Urothelium cell line (cell line): ENCODE results near the gene AGK.

ENCODE experiments used
- DNase-seq: peaks from one replicate; pipeline ENCODE4 v3.0.0; 2011; ENCODE audit warnings: low spot score, mixed read lengths
- FAIRE-seq: peaks from 2 replicates; lab custom pipeline; 2011; peaks lifted over from hg19 to GRCh38; lab: Jason Lieb, UNC

AGK gene

DNA sequence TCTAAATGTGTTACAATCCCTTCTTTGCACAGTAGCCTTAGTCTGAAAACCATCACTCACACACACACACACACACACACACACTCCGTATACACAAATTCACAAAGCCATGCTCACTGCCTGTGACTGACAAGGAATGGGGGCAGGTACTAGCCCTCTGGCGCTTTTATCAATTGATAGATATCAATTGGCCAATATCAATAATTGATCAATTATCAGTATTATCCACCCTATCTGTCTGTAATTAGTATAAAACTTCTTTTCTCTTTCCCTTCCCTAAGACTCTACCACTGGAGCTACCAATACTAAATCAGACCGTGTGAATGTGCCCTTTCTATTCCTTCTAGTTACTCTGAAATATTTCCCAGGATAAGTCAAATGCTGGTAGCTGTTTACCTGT is 148.7 kb downstream of the AGK start:
- no peak for FAIRE-seq

DNA sequence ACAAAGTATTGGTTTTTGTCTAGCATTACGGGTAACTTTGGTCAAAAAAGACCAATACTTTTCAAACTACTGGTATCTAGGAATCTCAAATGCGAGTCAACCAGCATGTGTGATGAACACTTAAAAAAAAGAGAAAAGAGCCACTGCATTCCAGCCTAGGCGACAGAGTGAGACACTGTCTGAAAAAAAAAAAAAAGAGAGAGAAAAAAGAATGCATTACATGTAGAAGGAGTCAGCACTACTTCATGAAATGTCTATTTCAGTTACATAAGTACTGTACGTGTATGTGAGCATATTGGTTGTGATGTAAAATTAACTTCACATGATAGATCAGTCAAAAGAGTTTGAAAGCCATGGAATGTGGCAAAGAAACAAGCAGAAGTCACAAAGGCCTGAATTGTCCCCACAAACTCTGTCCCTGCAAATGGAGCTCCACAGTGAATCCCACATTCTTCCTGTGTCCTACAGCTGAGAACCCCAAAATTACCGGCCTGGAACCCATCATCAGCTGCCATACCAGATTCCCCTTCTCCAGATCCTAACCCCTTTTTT is 149.2 kb downstream of the AGK start:
- DNase-seq = no peak
- FAIRE-seq = no peak

More for the DNA sequence above, 148.7 kb downstream of the AGK start:
- DNase-seq = no peak

DNA sequence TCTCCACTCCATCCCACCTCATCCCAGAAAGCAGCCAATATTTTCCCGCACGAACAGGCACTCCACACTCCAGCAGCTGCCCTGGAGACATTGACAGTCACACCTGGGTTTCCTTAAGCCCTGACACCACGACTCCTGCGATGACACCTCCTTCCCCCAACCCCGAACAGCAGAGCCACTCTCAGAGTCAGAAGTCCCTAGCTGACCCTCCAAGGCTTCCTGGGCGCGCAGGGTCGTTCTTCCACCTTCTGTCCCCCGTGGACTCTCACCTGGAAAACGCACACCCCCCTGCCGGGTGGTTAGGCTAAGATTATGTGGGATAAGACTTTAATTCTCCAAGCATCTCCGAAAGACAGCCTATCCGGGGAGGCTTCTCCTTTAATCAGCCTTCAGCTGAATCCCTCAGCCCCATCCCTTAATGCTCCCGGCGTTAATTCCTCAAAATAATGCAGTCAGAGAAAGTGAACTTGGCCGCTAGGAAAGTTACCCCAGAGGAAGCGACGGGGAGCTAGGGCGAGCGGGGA is 149.7 kb downstream of the AGK start:
- FAIRE-seq (no peak), DNase-seq (no peak)

DNA sequence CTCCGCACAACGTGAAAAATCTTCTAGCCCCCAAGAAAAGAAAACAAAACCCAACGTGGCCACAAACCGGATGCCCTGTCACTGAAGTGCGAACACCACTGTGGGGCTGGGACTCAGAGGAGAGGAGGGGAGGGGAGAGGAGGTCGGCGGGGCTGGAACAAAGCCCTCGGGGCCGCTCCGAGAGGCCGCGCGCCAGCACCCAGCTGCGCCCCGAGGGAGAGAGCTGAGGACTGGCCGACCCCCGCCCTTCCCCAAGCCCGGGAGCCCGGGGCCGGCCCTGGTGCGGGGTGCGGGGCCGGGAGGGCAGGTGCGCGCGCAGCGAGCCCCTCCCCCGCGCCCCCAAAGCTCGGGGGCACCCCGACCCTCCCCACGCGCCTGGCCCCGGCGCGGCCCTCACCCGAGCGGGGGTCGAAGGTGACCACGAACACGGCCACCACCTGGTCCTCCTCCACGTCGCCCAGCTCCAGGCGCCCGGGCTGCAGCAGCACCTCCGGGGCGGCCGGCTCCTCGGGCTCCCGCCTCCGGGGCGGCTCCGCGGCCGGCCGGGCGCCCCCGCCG is 150.4 kb downstream of the AGK start:
- FAIRE-seq = no peak
- DNase-seq = peak; percentile 30

DNA sequence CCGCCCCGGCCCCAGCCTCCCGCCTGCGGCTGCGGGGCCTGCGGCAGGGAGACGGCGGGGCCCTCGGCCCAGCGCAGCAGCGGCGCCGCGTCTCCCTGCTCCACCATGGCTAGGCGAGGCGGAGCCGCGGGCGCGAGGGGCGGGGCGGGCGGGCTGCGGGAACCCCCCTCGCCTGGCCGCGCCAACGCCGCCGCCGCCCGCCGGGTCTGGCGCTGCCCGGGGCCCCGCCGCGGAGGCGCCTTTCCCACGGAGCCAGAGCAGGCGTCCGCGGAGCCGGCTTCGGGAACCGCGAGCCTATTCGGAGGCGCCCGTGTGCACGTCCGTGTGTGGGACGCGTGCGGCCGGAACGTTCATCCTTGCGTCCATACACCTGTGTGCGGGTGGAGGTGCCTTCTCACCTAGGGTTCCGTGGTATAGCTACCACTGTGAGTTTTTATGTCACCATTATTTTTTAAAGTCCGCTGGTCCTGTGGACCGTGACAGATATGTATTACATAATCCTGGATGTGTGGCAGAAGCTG is 150.9 kb downstream of the AGK start, which contains the start of gene DENND11:
Gene DENND11, minus strand, starts transcription at position 120 of the 521 bp plus-strand sequence. Its CDS starts 13 bp downstream, at position 107.
- DNase-seq = peak; percentile 70
- no peak for FAIRE-seq

DNA sequence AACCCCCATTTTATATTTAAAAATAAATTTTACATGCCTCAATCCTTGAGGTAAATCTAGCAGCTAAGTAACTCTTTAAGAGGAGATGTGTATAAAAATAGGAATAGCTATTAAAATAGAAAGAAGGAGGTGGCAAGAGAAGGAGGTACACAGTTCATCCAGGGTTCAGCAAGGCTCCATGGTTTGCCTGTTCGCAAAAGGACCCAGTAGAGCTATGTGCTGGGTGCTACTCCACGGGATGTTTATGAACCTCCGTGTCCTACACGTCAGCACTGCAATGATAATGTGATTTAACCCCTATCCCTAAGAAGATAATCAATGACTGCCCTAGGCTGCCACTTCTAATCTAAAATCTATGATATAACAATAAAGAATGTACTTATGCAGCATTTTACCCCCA is 151.7 kb downstream of the AGK start:
- DNase-seq (no peak), FAIRE-seq (no peak)

DNA sequence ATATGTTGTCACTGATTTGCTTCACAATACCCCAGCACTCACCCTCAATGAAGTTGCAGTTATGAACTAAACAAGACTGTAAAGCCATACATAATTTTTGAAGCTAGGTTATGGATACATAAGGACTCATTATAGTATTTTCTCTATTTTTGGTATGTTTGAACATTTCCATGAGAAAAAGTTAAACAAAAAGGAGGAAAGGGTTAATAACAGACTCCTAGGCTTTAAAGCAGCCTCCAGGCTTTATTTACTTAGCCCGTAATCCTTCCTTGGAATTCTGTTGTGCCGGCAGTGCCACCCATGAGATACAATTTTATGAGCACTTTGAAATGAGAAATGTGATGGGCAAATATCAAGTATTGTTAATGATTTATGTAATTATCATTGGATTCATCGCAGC is 152.9 kb downstream of the AGK start:
- no peak for DNase-seq

DNA sequence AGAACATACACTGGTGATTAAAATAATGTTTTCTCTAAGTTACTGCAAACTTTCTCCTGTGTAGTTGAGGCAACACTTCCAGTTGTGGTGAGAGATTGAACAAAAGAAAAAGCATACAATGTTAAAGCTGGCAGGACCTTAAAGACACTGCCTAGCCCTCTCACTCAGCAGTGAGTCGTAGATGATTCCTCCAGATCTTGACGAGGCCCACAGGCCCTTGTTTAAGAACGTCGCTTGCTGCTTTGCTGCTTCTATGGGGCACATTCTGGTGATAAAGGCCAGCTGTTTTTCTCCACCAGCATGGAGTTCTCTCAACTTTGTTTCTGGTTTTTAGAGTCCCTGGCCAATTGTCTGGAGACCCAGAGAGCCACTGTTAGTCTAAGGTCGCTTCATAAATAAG is 153.5 kb downstream of the AGK start:
- FAIRE-seq = no peak
- no peak for DNase-seq

More for the DNA sequence above, 152.9 kb downstream of the AGK start:
- no peak for FAIRE-seq
